GM21360 (cell line): Measurements from ENCODE around the gene TSPEAR.
"Not testable (repeated sequence)": the region's sequence is repeated elsewhere in the genome, so short reads cannot be mapped to it uniquely, and the experiment has no call there.

ENCODE experiments used
- ATAC-seq: cut with Tn5 transposase; IDR thresholded peaks from one replicate; pipeline ENCODE4 v1.9.1; 2021; ENCODE audit warnings: mild to moderate bottlenecking, moderate library complexity; ENCODE audit not compliant: unreplicated experiment

The TSPEAR gene

DNA sequence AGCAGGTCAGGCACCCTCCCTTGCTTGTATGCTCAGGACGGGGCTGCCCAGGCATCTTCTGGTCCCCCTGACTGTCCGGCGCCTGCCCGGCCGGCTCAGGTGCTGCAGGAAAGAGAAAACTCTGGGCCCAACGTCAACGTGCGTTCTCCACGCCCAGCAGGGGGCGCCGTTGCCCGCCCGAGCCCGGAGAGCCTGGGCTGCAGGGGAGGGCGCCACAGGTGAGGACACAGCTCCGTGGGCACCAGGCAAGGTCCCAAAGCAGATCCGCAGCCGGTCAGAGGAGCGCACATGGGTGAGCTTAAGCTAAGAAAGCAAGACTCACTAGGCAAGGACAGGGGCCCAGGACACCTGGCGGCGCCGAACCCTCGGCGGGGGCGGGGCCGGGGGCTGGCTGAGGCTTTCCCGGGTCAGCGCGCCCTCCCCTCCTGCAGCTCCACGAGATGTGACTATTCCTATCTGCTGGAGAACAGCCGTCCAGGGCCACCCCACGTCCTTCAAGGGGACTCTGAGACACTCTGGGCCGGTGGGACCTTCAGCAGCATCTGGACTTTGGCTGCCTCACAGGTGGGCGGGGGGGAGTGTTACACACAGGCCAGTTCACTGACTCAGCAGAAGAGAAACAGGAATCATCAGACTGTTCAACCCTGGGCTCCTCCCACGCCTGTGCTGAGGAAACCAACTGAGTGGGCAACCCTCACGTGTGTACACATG is 200.7 kb downstream of the TSPEAR start:
- no peak for ATAC-seq

DNA sequence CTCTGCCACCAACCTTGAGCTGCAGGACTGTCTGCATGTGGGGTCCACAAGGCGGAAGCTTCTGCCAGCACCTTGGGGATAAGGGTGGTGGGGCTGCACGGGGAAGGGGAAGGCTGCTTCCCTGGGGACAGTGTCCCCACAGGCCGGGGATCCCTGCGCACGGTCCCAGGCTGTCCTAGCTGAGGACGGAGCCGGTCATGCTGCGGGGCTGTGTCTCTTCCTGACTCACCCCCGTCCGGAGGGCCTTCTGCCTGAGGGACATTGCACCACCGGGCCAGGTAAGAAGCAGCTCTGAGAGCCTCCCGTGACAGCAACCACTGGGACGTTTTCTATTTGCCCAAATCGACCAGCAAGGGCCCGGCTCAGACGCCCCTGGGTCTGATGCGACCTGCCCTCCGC is 201.3 kb downstream of the TSPEAR start:
- ATAC-seq, result no peak

DNA sequence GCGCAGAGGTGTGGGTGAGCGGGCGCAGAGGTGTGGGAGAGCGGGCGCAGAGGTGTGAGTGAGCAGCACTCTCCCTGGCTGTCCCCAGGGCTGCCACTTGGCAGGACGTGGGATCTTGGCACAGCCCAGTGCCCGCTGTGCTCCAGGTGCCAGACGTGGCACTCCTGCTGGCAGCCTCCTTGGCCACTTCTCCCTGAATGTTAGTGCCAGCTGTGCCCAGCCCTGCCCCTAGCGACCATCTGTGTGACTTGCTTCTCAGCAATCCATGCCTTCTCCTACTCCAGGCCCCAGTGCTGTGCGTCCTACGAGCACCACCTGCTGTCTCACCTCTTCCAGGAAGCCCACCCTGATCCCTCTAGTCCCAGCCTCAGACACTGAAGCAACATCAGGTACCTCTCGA is 201.8 kb downstream of the TSPEAR start:
- ATAC-seq, result no peak

DNA sequence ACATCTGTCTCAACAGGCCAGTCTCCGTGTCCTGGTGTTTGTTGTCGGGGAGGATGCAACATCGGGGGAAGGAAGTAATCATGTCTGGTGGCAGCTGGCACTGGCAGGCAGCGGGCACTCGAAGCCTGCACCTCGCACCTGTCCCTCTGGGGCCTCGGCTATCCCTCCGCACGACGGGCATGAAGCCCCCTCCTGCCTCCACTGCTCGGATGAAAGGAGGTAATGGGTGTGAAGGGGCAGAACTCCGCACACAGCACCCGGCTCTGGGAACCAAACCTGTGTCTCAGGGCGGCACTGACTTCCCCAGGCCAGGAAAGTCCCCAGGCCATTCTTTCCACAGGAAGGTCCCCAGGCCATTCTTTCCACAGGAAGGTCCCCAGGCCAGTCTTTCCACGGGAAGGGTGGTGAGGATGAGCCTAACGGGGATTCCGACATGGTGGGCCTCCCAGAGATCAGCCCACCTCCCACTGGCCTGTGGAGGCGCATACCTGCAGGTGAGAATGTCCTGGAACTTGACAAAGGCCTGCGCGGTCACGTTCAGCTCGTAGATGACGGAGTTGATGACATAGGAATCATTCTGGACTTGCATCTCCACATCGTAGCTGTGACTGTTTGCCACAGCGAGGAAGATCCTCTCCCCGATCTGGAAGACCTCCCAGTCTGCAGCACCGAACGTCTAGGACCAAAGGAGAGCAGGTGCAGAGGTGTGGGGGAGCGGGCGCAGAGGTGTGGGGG is 202.5 kb downstream of the TSPEAR start:
- ATAC-seq, result no peak

DNA sequence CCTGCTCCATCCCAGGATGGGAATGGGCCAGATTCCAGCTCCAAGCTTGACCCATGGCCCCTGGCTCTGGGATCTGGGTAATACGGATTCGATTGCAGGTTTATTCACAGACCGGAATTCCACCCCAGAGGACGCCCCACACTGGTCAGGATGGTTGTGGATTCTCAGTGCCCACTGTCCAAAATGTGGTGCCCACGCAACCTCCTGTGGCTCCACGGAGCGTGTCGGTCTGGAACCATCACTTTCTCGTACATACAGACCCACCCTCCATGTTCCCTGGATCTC is 203.0 kb downstream of the TSPEAR start:
- ATAC-seq, result no peak

DNA sequence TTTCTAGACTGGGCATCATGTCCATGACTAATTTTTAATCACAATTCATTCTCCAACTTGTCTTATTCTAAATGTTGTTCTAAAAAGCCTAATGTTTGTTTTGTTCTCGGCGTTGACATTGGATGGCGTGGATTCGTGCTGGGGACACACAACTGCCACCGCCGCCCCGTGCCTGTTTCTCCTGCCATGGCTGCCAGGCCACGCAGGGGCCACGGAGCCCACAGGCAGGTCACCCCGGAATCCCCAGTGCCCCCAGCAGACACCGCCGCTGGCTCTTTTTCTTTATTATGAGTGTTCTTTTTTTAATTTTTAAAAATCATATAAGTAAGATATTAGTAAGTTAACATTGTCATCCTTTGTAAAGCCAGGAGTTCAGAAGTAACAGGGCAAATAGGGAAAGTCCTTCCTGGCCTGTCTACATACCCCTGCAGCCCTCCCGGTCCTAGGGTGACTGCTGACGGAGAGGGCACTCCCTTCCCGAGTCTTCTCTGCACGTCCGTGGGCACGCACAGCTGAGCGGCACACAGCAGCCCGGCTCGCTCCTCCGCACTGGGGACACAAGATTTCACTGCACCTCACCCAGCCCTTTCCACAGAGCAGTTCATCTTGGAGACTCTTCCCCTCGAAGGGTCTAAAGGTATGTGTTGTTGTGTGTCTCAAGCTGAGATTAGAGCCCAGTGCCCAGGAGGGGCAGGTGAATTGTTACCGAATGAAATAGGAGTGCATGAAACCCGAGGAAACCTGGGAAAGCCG is 203.5 kb downstream of the TSPEAR start:
- no peak for ATAC-seq

DNA sequence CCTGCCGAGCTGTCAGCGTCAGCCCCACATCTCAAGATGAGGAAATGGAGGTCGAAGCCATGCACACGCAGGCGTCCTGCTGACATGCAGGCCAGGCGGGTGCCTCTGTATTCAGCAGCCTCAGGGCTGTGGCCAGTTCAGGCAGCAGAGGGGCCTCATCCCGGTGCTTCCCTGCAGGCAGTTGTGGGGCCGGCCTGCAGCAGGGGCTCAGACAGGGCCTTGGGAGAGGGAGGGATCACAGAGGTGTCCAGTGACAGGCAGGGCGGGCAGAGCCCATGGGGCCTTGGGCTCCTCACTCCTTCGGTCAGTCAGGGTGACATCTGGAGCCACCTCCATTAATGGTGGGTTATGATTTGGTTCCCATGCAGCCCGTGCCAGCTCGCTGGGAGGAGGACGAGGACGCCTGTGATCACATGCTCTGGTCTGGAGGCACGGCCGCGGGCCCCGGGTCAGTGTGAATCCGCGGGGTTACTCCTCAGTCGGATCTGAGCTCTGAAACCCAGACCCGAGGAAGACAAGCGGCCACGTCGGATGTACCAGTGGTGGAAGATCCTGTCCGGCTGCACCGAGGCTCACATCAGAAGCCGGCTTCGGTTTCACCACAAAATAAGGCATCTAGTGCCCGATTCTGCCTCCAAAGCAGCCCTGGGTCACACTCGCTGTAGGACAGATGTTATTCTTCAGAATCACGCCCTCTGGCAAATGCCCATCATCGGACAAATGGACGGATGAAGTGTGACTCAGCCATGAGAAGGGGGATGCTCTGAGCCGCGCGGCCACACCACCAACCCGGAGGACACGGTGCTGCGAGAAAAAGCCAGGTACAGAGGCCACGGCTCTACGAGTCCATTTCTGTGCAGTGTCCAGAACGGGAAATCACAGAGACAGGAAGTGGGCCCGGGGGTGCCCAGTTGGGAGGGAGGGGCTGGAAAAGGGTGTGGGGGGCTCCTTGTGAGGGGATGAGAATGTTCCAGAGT is 204.8 kb downstream of the TSPEAR start:
- ATAC-seq, result no peak

DNA sequence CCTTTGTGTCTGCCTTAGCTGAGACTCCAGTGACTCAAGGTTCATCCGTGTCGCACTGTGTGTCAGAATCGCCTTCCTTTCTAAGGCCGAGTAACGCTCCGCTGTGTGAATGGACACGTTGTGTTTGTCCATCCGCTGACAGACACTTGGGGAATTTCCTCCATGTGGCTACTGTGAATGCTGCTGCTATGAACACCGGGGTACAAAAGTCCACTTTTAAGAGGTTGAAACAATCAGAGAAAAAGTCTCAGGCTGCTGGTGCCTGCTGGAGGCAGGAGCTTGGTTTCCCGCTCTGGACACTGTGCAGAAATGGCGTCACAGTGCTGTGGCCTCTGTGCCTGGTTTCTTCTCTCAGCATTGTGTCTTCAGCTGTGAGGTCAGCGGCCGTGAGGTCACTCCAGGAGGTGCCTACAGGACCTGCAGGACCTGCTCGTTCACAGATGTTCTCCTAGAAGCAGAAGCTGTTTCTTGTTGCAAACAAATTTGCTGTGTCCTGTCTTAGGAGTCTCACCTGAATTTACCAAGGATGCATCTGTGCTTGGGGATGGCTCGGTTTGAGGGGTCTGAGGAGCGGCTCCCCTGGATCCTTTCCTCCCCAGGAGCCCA is 205.6 kb downstream of the TSPEAR start:
- no peak for ATAC-seq

DNA sequence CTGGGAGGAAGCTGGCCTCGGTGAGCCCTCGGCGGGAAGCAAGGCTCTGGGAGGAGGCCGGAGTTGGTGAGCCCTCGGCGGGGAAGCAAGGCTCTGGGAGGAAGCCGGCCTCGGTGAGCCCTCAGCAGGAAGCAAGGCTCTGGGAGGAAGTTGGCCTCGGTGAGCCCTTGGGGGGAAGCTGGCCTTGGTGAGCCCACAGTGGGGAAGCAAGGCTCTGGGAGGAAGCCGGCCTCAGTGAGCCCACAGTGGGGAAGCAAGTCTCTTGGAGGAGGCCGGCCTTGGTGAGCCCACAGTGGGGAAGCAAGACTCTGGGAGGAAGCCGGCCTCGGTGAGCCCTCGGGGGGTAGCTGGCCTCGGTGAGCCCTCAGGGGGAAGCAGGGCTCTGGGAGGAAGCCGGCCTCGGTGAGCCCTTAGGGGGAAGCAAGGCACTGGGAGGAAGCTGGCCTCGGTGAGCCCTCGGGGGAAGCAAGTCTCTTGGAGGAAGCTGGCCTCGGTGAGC is 207.4 kb downstream of the TSPEAR start:
- ATAC-seq, result no peak

DNA sequence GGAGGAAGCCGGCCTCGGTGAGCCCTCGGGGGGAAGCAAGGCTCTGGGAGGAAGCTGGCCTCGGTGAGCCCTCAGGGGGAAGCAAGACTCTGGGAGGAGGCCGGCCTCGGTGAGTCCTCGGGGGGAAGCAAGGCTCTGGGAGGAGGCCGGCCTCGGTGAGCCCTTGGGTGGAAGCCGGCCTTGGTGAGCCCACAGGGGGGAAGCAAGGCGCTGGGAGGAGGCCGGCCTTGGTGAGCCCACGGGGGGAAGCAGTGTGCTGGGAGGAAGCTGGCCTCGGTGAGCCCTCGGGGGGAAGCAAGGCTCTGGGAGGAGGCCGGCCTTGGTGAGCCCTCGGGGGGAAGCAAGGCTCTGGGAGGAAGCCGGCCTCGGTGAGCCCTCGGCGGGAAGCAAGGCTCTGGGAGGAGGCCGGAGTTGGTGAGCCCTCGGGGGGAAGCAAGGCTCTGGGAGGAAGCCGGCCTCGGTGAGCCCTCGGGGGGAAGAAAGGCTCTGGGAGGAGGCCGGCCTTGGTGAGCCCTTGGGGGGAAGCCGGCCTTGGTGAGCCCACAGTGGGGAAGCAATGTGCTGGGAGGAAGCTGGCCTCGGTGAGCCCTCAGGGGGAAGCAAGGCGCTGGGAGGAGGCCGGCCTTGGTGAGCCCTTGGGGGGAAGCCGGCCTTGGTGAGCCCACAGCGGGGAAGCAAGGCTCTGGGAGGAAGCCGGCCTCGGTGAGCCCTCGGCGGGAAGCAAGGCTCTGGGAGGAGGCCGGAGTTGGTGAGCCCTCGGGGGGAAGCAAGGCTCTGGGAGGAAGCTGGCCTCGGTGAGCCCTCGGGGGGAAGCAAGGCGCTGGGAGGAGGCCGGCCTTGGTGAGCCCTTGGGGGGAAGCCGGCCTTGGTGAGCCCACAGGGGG is 208.1 kb downstream of the TSPEAR start:
- not testable (repeated sequence) for ATAC-seq

DNA sequence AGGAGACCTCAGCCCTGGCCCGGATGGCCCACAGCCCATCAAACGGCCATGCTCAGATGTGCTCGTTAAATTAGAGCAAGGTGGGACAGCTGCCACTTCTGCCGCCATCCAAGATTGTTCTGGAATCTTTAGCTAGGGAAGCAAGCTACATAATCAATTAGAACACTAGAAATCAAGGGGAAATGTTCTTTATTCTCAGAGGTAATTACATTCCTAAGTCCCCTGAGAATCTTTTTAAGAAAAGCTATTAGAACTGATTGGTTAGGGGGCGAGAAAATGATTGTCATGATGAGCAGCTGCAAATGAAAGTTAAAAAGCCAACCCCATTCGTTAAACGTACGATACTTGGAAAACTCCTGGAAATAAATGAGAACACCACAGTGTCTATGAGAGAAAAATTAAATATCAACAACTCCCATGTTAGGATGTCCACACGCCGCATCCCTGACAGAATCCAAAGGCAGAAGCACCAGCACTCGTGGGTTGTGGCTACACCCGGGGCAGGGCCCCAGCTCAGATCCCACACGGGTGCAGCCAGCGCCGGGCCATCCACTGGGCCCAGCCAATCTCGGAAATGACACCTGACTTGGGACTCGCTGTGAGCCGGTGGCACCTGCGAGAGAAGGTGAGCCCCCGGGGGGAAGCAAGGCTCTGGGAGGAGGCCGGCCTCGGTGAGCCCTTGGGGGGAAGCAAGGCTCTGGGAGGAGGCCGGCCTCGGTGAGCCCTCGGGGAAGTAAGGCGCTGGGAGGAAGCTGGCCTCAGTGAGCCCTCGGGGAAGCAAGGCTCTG is 209.0 kb downstream of the TSPEAR start:
- ATAC-seq, result no peak

DNA sequence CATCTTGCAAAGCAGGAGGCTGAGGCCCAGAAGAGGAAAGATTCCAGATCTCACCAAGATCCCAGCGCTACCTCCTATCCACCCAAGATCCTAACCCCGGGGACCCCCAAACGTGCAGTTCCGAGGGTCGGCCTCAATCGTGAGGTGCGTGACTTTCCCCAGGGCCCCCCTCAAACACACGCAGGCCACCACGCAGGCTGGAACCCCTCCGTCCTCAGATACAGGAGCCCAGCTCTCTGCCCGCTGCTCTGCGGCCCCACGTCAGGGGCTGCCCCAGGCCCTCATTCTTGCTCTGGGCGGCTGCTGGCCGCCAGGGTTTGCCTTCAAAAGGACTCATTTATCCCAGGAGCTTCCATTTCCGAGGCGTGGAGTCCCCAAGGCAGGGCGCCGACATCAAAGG is 211.3 kb downstream of the TSPEAR start:
- ATAC-seq, result no peak

DNA sequence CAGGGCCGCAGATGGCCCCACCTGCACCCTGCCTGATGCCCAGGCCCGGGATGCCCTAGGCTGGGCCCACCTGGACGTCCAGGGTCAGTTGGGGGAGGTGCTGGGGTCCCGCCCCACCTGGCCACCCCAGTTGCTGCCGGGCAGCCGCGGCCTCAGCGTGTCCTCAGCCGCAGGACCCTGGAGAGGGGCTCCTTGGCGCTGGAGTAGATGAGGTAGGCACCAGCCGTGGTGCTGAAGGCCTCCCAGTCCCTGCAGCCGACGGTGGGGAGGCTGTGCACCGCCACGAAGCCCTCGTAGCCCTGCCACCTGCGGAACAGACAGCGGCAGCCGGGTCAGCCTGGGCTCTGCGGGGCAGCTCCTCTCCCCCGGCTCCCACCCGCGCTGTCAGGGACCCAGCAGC is 211.7 kb downstream of the TSPEAR start:
- ATAC-seq, result no peak

DNA sequence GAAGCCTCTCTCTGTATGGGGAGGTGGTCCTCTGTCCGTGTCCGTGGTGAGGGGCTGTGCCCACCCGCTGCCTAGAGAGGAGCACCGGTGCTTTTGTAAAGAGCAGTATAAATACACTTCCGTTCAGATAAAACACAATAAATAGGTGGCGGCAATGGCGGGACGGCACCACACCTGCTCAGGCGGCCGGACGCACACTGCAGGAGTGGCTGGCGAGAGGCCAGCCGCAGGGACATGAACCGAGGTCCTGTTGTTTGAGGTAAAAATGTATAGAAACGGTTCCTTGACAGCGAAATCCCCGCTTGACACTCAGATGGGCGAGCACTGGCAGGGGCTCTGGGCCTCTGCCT is 212.2 kb downstream of the TSPEAR start:
- no peak for ATAC-seq

DNA sequence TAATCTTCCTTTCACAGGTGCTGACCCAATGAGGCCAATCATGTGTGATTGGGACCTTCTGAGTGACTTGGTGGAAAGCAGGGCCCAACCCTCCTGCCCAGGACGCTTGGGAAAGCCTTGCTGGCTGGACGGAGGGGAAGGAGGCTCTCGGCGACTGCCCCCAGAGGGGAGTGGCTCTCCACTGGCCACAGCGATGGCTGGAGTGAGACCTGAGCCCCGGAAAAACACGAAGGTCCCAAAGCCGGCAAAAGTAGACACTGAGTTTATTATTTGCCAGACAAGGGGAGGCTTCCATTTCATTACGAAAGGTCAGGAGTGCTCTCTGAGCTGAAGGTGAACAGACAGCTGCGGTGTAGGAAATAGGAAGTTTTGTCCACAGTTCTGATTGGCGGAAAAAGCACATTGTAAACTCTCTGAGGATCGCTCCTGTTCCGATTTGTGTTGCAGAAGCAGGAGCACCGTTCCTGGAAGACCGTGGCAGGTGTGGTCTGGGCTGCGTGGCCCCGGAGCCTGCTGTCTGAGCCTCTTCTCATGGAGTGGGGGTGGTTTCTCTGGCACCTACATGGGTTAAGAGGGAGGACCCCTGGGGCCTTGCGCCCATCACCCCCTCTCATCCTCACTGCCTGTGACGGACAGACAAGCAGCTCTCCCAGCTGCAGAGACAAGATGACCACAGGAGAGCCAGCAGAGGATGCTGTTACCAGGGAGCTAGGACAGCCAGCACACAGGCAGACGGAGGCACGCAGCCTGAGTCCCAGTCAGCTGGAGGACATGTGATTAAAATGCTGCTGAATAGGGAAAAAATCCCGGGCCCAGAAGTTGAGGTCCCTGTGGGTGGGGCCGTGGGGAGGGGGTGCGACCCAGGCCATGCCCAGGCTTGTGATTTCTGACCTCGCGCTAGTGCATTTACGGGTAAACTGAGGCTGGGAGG is 212.8 kb downstream of the TSPEAR start:
- no peak for ATAC-seq

DNA sequence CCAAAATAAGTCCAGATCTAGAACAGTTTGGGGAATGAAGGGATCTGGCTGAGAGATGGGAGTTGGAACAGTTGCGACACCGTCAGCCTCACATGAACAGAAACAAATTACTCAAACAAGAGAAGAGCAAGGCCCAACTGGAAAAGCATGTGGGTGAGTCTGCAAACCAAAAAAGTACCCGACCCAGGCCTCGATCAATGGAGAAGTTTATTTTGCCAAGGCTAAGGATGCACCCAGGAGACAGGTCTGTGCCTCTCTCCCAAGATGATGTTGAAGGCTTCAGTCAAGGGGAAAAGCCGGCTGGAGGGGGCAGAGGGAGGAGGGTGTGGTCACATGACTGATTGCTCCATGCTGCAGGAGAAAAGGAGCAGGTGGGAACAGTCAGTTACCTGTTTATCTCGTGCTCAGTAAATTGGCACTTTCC is 213.7 kb downstream of the TSPEAR start:
- no peak for ATAC-seq
